GM18951 (cell line): ENCODE results near the gene PINLYP.
A peak's percentile ranks its signal among the peaks of the same experiment; 100 is the strongest.

Experiments used
- POLR2A ChIP-seq: IDR thresholded peaks from 4 replicates; pipeline ENCODE4 v1.6.1; 2011; ENCODE audit warnings: mild to moderate bottlenecking; ENCODE audit not compliant: insufficient read length, insufficient read depth; ENCODE audit errors: extremely low read depth
- in situ Hi-C: fragments of 300-500 bp; cut with MboI; formaldehyde crosslinking; loops from one replicate; pipeline ENCODE4 v1.12.0; 2022; ENCODE audit warnings: low sequenced_read_pairs, mixed read lengths, inconsistent platforms; ENCODE audit not compliant: unreplicated experiment

PINLYP gene

GRCh38 chr19:43607238-43608205 lies 31.9 kb downstream of the PINLYP start:
- in situ Hi-C loops = no loop called here
- no peak for TF ChIP-seq POLR2A

- in situ Hi-C loops = no loop called here
- TF ChIP-seq POLR2A = no peak
Observed at GRCh38 chr19:43609872-43610271, 34.3 kb downstream of the PINLYP start.

GRCh38 chr19:43610493-43610892 lies 34.9 kb downstream of the PINLYP start:
- in situ Hi-C loops = no loop called here
- no peak for TF ChIP-seq POLR2A

- in situ Hi-C loops = no loop called here
- TF ChIP-seq POLR2A = no peak
Observed at GRCh38 chr19:43611788-43612187, 36.2 kb downstream of the PINLYP start, which contains the start of gene SRRM5. TSS of gene SRRM5 (plus strand) at chr19:43612088. CDS start at chr19:43612122, 34 bp downstream.

GRCh38 chr19:43612374-43612773 lies 36.8 kb downstream of the PINLYP start:
- in situ Hi-C loops = no loop called here
- TF ChIP-seq POLR2A = no peak

- in situ Hi-C loops = no loop called here
- TF ChIP-seq POLR2A = no peak
Observed at GRCh38 chr19:43616306-43616705, 40.7 kb downstream of the PINLYP start.

GRCh38 chr19:43616954-43617353 lies 41.4 kb downstream of the PINLYP start:
- TF ChIP-seq POLR2A = no peak
- in situ Hi-C loops = no loop called here

- in situ Hi-C loops = no loop called here
- TF ChIP-seq POLR2A = no peak
Observed at GRCh38 chr19:43618921-43619261, 43.3 kb downstream of the PINLYP start.

- in situ Hi-C loops = no loop called here
- TF ChIP-seq POLR2A = peak; percentile 91
Observed at GRCh38 chr19:43619262-43620060, 43.9 kb downstream of the PINLYP start, which contains the start of gene ZNF428. TSS of gene ZNF428 (minus strand) at chr19:43619629. CDS start at chr19:43614304, 5,325 bp downstream.

GRCh38 chr19:43620061-43621001 lies 44.7 kb downstream of the PINLYP start:
- in situ Hi-C loops = no loop called here
- TF ChIP-seq POLR2A = no peak

GRCh38 chr19:43622070-43622469 lies 46.5 kb downstream of the PINLYP start:
- TF ChIP-seq POLR2A = no peak
- in situ Hi-C loops = no loop called here

- TF ChIP-seq POLR2A = no peak
- in situ Hi-C loops = no loop called here
Observed at GRCh38 chr19:43622956-43623355, 47.4 kb downstream of the PINLYP start.
